WTC11 (cell line): Measurements from ENCODE around the gene SP4. TPM values are rescaled to one million over a fixed set of nuclear protein-coding genes. Genes with fewer than 3 reads are reported as not detected.

ENCODE experiments used
- ATAC-seq: fragments of 200-7000 bp; cut with Tn5 transposase; 2 replicates; pipeline ENCODE4 v1.10.0; 2021; ENCODE audit warnings: mild to moderate bottlenecking, moderate library complexity
- CTCF ChIA-PET: fragments of 300-600 bp; sonication (Branson Sonifier 250); formaldehyde crosslinking; loops from one replicate; lab custom pipeline; 2021; ENCODE audit warnings: antibody characterized with exemption; lab: Charles Lee
- POLR2A ChIA-PET: fragments of 350-600 bp; sonication (Branson Sonifier 250); formaldehyde crosslinking; loops from one replicate; lab custom pipeline; 2021; ENCODE audit warnings: antibody characterized with exemption; lab: Charles Lee
- DNase-seq: peaks from one replicate; pipeline ENCODE4 v3.0.0; 2021; ENCODE audit warnings: low spot score
- H3K27ac Mint-ChIP-seq: 2 replicates; pipeline ENCODE4 v1.8.0; 2021; ENCODE audit warnings: mixed read lengths
- H3K27me3 Mint-ChIP-seq: 2 replicates; pipeline ENCODE4 v1.8.0; 2021; ENCODE audit warnings: low read depth, mild to moderate bottlenecking, moderate library complexity, mixed read lengths
- H3K36me3 Mint-ChIP-seq: 2 replicates; pipeline ENCODE4 v1.8.0; 2021; ENCODE audit warnings: mixed read lengths
- H3K4me1 Mint-ChIP-seq: 2 replicates; pipeline ENCODE4 v1.8.0; 2022; ENCODE audit warnings: mixed read lengths
- H3K4me3 Mint-ChIP-seq: 2 replicates; pipeline ENCODE4 v1.8.0; 2021; ENCODE audit warnings: mild to moderate bottlenecking, moderate library complexity, mixed read lengths
- H3K9me3 Mint-ChIP-seq: 2 replicates; pipeline ENCODE4 v1.8.0; 2021; ENCODE audit warnings: mixed read lengths
- ETV6 ChIP-seq: sonication (generic); formaldehyde crosslinking; IDR thresholded peaks from 2 replicates; pipeline ENCODE4 v1.8.1; 2022; ENCODE audit warnings: mild to moderate bottlenecking, missing genetic modification reagents
- HMGXB4 ChIP-seq: sonication (generic); formaldehyde crosslinking; IDR thresholded peaks from 2 replicates; pipeline ENCODE4 v1.8.1; 2023; ENCODE audit warnings: mild to moderate bottlenecking, moderate library complexity, missing genetic modification reagents
- IRF2 ChIP-seq: sonication (generic); formaldehyde crosslinking; IDR thresholded peaks from 2 replicates; pipeline ENCODE4 v1.8.0; 2022; ENCODE audit warnings: low read depth, missing genetic modification reagents, borderline replicate concordance
- JAZF1 ChIP-seq: fragments of 250-450 bp; sonication (Bioruptor Pico); IDR thresholded peaks from 2 replicates; pipeline ENCODE4 v1.9.0; 2021; ENCODE audit warnings: moderate library complexity, mild to moderate bottlenecking, inconsistent platforms
- JUN ChIP-seq: sonication (generic); formaldehyde crosslinking; IDR thresholded peaks from 2 replicates; pipeline ENCODE4 v1.8.0; 2023; ENCODE audit warnings: mild to moderate bottlenecking, missing genetic modification reagents
- KAT7 ChIP-seq: sonication (generic); formaldehyde crosslinking; IDR thresholded peaks from 2 replicates; pipeline ENCODE4 v1.8.1; 2023; ENCODE audit warnings: missing genetic modification reagents, mild to moderate bottlenecking, borderline replicate concordance
- MAX ChIP-seq: sonication (generic); formaldehyde crosslinking; IDR thresholded peaks from 2 replicates; pipeline ENCODE4 v1.8.0; 2022; ENCODE audit warnings: mild to moderate bottlenecking, missing genetic modification reagents
- OVOL2 ChIP-seq: fragments of 250-450 bp; sonication (Bioruptor Pico); IDR thresholded peaks from 2 replicates; pipeline ENCODE4 v1.9.0; 2021; ENCODE audit warnings: mild to moderate bottlenecking, borderline replicate concordance
- TCF7 ChIP-seq: sonication (generic); formaldehyde crosslinking; IDR thresholded peaks from 2 replicates; pipeline ENCODE4 v1.8.0; 2022; ENCODE audit warnings: mild to moderate bottlenecking, low read depth, missing genetic modification reagents, moderate library complexity
- ZBTB21 ChIP-seq: sonication (generic); formaldehyde crosslinking; IDR thresholded peaks from 2 replicates; pipeline ENCODE4 v1.8.1; 2023; ENCODE audit warnings: mild to moderate bottlenecking, missing genetic modification reagents, borderline replicate concordance
- ZNF423 ChIP-seq: fragments of 250-450 bp; sonication (Bioruptor Pico); IDR thresholded peaks from 2 replicates; pipeline ENCODE4 v2.1.2; 2022; ENCODE audit warnings: mild to moderate bottlenecking, moderate library complexity
- total RNA-seq: library from RNA; stranded (reverse); gene quantifications from 3 replicates; pipeline ENCODE4 v1.2.3, GENCODE V29; 2021
- TF ChIP-seq, protein P1 (sequence below): sonication (generic); formaldehyde crosslinking; IDR thresholded peaks from 2 replicates; pipeline ENCODE4 v1.8.1; 2022; ENCODE audit warnings: low read depth, mild to moderate bottlenecking, moderate library complexity, missing genetic modification reagents, borderline replicate concordance
- TF ChIP-seq, protein P2 (sequence below): sonication (generic); formaldehyde crosslinking; IDR thresholded peaks from 2 replicates; pipeline ENCODE4 v1.8.1; 2022; ENCODE audit warnings: mild to moderate bottlenecking, missing genetic modification reagents, moderate library complexity, borderline replicate concordance
- TF ChIP-seq, protein P3 (sequence below): sonication (generic); formaldehyde crosslinking; IDR thresholded peaks from 2 replicates; pipeline ENCODE4 v1.8.0; 2022; ENCODE audit warnings: mild to moderate bottlenecking, missing genetic modification reagents
- TF ChIP-seq, protein P4 (sequence below): fragments of 250-450 bp; sonication (Bioruptor Pico); IDR thresholded peaks from 2 replicates; pipeline ENCODE4 v1.9.0; 2021; ENCODE audit warnings: mild to moderate bottlenecking, borderline replicate concordance
- TF ChIP-seq, protein P5 (sequence below): fragments of 250-450 bp; sonication (Bioruptor Pico); IDR thresholded peaks from 2 replicates; pipeline ENCODE4 v1.9.0; 2021; ENCODE audit warnings: mild to moderate bottlenecking

SP4 gene
- total RNA-seq, 1 experiment from 2014 or later: 23.1 TPM

- DNase-seq (no peak), ATAC-seq (no peak)
- Mint-ChIP-seq H3K27me3 (no peaks in the 10 kb centered on the region), H3K27ac (peak overlapping the region; percentile 100), H3K9me3 (no peaks in the 10 kb centered on the region), H3K4me1 (peaks cover 50% of the 10 kb centered on the region), H3K36me3 (peaks cover 14% of the 10 kb centered on the region), H3K4me3 (peak overlapping the region; percentile 90)
- POLR2A ChIA-PET: interaction anchor here (0.8 to 1.9 kb wide), 6 partner anchors 48 to 650 kb away, joined by 3 to 7 read pairs (median 4); partner anchors contain the start of gene CDCA7L
- TF ChIP-seq ETV6 (no peak), KAT7 (CRISPR knock-in tag) (no peak), MAX (no peak; the same call in 1 of the 2 replicates), ZBTB21 (CRISPR knock-in tag) (0 out of 2 replicates have a peak, but pooled peaks have one; percentile 13), IRF2 (CRISPR knock-in tag) (no peak), OVOL2 (CRISPR knock-in tag) (no peak), TCF7 (CRISPR knock-in tag) (no peak), JUN (CRISPR knock-in tag) (no peak), HMGXB4 (CRISPR knock-in tag) (no peak), JAZF1 (CRISPR knock-in tag) (no peak), ZNF423 (CRISPR knock-in tag) (peak; percentile 73)
- TF ChIP-seq, protein P1, sequence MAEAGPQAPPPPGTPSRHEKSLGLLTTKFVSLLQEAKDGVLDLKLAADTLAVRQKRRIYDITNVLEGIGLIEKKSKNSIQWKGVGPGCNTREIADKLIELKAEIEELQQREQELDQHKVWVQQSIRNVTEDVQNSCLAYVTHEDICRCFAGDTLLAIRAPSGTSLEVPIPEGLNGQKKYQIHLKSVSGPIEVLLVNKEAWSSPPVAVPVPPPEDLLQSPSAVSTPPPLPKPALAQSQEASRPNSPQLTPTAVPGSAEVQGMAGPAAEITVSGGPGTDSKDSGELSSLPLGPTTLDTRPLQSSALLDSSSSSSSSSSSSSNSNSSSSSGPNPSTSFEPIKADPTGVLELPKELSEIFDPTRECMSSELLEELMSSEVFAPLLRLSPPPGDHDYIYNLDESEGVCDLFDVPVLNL (CRISPR knock-in tag): no peak
- TF ChIP-seq, protein P2, sequence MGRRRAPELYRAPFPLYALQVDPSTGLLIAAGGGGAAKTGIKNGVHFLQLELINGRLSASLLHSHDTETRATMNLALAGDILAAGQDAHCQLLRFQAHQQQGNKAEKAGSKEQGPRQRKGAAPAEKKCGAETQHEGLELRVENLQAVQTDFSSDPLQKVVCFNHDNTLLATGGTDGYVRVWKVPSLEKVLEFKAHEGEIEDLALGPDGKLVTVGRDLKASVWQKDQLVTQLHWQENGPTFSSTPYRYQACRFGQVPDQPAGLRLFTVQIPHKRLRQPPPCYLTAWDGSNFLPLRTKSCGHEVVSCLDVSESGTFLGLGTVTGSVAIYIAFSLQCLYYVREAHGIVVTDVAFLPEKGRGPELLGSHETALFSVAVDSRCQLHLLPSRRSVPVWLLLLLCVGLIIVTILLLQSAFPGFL (CRISPR knock-in tag): no peak
- TF ChIP-seq, protein P3, sequence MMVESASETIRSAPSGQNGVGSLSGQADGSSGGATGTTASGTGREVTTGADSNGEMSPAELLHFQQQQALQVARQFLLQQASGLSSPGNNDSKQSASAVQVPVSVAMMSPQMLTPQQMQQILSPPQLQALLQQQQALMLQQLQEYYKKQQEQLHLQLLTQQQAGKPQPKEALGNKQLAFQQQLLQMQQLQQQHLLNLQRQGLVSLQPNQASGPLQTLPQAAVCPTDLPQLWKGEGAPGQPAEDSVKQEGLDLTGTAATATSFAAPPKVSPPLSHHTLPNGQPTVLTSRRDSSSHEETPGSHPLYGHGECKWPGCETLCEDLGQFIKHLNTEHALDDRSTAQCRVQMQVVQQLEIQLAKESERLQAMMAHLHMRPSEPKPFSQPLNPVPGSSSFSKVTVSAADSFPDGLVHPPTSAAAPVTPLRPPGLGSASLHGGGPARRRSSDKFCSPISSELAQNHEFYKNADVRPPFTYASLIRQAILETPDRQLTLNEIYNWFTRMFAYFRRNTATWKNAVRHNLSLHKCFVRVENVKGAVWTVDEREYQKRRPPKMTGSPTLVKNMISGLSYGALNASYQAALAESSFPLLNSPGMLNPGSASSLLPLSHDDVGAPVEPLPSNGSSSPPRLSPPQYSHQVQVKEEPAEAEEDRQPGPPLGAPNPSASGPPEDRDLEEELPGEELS (CRISPR knock-in tag): no peak
- TF ChIP-seq, protein P4, sequence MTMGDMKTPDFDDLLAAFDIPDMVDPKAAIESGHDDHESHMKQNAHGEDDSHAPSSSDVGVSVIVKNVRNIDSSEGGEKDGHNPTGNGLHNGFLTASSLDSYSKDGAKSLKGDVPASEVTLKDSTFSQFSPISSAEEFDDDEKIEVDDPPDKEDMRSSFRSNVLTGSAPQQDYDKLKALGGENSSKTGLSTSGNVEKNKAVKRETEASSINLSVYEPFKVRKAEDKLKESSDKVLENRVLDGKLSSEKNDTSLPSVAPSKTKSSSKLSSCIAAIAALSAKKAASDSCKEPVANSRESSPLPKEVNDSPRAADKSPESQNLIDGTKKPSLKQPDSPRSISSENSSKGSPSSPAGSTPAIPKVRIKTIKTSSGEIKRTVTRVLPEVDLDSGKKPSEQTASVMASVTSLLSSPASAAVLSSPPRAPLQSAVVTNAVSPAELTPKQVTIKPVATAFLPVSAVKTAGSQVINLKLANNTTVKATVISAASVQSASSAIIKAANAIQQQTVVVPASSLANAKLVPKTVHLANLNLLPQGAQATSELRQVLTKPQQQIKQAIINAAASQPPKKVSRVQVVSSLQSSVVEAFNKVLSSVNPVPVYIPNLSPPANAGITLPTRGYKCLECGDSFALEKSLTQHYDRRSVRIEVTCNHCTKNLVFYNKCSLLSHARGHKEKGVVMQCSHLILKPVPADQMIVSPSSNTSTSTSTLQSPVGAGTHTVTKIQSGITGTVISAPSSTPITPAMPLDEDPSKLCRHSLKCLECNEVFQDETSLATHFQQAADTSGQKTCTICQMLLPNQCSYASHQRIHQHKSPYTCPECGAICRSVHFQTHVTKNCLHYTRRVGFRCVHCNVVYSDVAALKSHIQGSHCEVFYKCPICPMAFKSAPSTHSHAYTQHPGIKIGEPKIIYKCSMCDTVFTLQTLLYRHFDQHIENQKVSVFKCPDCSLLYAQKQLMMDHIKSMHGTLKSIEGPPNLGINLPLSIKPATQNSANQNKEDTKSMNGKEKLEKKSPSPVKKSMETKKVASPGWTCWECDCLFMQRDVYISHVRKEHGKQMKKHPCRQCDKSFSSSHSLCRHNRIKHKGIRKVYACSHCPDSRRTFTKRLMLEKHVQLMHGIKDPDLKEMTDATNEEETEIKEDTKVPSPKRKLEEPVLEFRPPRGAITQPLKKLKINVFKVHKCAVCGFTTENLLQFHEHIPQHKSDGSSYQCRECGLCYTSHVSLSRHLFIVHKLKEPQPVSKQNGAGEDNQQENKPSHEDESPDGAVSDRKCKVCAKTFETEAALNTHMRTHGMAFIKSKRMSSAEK: no peak
- TF ChIP-seq, protein P5, sequence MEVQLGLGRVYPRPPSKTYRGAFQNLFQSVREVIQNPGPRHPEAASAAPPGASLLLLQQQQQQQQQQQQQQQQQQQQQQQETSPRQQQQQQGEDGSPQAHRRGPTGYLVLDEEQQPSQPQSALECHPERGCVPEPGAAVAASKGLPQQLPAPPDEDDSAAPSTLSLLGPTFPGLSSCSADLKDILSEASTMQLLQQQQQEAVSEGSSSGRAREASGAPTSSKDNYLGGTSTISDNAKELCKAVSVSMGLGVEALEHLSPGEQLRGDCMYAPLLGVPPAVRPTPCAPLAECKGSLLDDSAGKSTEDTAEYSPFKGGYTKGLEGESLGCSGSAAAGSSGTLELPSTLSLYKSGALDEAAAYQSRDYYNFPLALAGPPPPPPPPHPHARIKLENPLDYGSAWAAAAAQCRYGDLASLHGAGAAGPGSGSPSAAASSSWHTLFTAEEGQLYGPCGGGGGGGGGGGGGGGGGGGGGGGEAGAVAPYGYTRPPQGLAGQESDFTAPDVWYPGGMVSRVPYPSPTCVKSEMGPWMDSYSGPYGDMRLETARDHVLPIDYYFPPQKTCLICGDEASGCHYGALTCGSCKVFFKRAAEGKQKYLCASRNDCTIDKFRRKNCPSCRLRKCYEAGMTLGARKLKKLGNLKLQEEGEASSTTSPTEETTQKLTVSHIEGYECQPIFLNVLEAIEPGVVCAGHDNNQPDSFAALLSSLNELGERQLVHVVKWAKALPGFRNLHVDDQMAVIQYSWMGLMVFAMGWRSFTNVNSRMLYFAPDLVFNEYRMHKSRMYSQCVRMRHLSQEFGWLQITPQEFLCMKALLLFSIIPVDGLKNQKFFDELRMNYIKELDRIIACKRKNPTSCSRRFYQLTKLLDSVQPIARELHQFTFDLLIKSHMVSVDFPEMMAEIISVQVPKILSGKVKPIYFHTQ: no peak
- CTCF ChIA-PET: interaction anchor here (0.8 to 1.8 kb wide), 8 partner anchors 9 to 774 kb away, joined by 3 to 8 read pairs (median 4); no protein-coding TSS in a partner anchor
These were observed 1.3 kb upstream of the SP4 start for GRCh38 chr7:21426286-21427181.
